ENCODE results near the gene SH3RF3.

Gene SH3RF3

DNA sequence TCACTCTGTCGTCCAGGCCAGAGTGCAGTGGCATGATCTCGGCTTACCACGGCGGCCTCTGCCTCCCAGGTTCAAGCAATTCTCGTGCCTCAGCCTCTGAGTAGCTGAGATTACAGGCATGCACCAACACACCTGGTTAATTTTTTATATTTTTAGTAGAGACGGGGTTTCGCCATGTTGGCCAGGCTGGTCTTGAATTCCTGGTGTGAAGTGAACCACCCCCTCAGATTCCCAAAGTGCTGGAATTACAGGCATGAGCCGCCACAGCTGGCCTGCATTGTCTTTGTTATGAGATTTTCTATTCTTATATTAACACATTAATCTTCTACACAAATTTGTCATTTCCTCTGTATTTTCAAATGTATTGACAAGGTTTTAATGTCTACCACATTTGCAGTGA lies 409.5 kb downstream of the SH3RF3 start:
- DNase-seq (ENCODE audit: low read depth in 2 of 2): no peak

DNA sequence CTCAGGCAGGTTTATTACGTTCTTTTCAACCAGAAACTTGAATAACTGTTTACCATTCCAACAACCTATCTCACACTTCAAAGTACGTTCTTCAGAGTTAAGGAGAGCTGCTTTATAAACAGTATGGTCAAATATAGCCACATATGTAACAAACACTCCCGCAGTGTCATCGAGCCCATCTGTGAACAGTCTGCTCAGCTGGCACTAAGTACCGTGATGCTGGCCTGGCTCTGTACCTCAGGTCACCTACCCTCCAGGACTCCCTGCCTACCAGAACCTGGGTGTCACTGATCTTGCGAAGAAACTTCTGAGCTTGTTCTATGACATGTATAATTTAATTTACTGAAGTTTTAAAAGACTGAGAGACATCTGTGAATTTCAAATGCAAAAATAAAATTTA lies 413.4 kb downstream of the SH3RF3 start:
- no peak for DNase-seq (ENCODE audit: low read depth in 2 of 2)

DNA sequence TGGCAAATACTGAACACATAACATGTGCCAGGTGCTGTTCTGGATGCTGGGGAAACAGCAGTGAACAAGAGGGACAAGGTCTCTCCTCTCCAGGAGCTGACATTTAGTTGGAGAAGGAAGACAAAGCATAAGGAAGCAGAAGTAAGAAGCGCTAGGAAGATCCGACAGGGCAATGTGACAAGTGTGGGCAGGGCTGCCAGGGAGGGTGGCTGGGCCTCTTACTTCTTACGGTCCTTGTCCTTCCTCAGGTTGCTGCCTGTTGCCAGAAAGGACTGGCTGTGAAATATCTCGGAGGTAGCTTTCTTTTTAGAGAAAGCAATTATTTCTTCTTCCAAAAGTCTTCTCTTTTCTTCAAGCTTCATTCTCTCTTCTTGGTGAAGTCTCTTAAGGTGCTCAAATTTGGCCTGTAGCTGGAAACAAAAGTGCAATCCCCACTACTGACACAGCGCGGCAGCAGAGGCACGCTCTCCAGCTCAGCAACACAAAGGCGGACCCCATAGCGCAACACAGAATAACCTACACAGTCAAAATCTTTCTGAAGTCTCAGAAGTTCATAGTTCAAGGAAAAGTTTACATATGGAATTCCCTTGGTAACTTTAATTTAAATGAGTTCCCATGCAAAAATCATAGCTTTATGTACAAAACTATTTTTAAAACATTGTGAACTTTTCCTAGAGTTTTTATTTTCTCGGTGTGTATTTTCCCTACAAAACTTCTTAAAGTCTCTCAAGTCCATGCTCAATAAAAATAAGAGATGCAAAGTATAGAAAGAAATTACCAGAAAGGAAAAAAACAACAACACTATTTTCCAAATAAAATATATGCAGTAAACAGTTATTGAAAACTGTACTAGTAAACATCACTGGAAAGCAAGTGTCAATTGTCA lies 417.1 kb downstream of the SH3RF3 start:
- peak in 1 of 2 donors; percentile 53 for DNase-seq (ENCODE audit: low read depth in 2 of 2)

DNA sequence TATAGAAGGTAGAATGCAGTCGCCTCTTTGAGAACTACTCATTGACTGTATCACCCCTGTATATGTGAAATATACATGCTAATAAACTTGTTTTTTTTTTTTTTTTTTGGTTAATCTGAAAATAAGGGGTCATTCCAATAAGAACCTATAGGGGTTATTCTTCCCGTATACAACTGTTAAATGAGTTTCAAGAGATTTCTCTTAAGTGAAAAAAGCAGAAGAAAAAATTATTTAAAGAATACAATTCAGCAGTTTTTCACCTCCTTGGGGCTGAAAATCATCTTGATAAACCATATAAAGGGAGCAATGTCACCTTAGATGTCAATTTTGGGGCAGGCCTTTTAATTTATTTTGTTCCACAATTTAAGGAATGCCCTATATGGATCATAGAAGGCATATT lies 418.3 kb downstream of the SH3RF3 start:
- DNase-seq (ENCODE audit: low read depth in 2 of 2): no peak

DNA sequence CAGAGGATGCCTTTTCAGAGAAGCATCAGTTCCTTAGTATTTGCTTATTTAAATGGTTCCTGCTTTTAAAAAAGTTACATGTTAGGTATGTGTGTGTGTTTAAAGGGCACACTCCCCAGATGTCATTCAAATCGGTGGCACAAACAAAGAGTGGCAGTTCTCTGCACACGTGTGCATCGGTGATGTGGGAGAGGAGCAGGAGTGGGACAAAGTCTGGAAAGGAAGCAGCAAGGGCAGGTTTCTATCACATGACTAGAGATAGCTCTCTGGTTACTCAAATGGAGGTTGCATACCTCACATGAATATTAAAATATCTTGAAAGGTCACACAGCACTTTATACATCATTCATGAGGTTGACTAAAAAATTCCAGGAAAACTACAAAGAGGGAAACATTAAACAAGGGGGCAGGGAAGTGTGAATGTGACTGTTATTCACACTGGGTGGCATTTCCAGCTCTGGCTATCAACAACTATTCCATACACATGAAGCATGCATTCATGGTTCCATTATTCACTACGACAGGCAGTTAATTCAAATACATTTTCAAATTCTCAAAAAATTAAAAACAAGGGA lies 420.1 kb downstream of the SH3RF3 start:
- DNase-seq (ENCODE audit: low read depth in 2 of 2): no peak

Measured in stimulated activated CD4-positive, alpha-beta T cell treated with anti-CD3 and anti-CD28 coated beads, Interleukin-1b, Interleukin-23, amount 100 ng/mL, for 1 hour (primary cell).